H1 (cell line): ENCODE results near the gene LIMS1. TPM values are rescaled to one million over a fixed set of nuclear protein-coding genes. Genes with fewer than 3 reads are reported as not detected.
"Not testable (repeated sequence)": the region's sequence is repeated elsewhere in the genome, so short reads cannot be mapped to it uniquely, and the experiment has no call there.

Experiments
- CTCF ChIA-PET: fragments of 300-600 bp; sonication (Branson Sonifier 250); formaldehyde crosslinking; loops from one replicate; lab custom pipeline; 2021; ENCODE audit not compliant: partially characterized antibody; lab: Charles Lee
- POLR2A ChIA-PET: fragments of 300-600 bp; sonication (Branson Sonifier 250); formaldehyde crosslinking; loops from one replicate; lab custom pipeline; 2021; ENCODE audit warnings: inconsistent platforms; ENCODE audit not compliant: partially characterized antibody; lab: Charles Lee
- DNase-seq, 2 experiments: peaks; one replicate each; pipeline versions ENCODE4 v3.0.0 to v3.0.0-alpha.2; 2010 to 2022; ENCODE audit warnings: low spot score in 2 of 2, low read depth in 1 of 2, mixed read lengths in 1 of 2
- FAIRE-seq: peaks from 2 replicates; lab custom pipeline; 2011; peaks lifted over from hg19 to GRCh38; lab: Jason Lieb, UNC
- H2AFZ ChIP-seq: 2 replicates; pipeline ENCODE4 v1.8.1; 2012; ENCODE audit warnings: low read length, inconsistent platforms
- H2AK5ac ChIP-seq: 2 replicates; pipeline ENCODE4 v1.6.1; 2013; ENCODE audit warnings: low read depth, low read length
- H2BK120ac ChIP-seq: replicated peaks from 2 replicates; pipeline ENCODE3; 2013; ENCODE audit warnings: low read depth, low read length, inconsistent platforms
- H2BK12ac ChIP-seq: 2 replicates; pipeline ENCODE4 v1.6.1; 2013; ENCODE audit warnings: low read depth, low read length
- H2BK15ac ChIP-seq: 2 replicates; pipeline ENCODE4 v1.6.1; 2013; ENCODE audit warnings: low read length
- H2BK20ac ChIP-seq: 2 replicates; pipeline ENCODE4 v1.6.1; 2013; ENCODE audit warnings: low read length
- H2BK5ac ChIP-seq: 2 replicates; pipeline ENCODE4 v1.6.1; 2013; ENCODE audit warnings: low read depth, low read length
- H3K14ac ChIP-seq: 2 replicates; pipeline ENCODE4 v1.6.1; 2013; ENCODE audit warnings: inconsistent platforms; ENCODE audit not compliant: insufficient read length
- H3K18ac ChIP-seq: 2 replicates; pipeline ENCODE4 v1.6.1; 2013; ENCODE audit warnings: low read length; ENCODE audit errors: extremely low read depth
- H3K23ac ChIP-seq: 2 replicates; pipeline ENCODE4 v1.6.1; 2013; ENCODE audit warnings: inconsistent platforms; ENCODE audit not compliant: insufficient read length
- H3K23me2 ChIP-seq: 2 replicates; pipeline ENCODE4 v1.6.1; 2013; ENCODE audit warnings: low read depth, low read length
- H3K27ac ChIP-seq: 2 replicates; pipeline ENCODE4 v1.6.1; 2011; ENCODE audit warnings: low read depth, low read length, inconsistent platforms
- H3K27me3 ChIP-seq, 4 experiments: replicated peaks in 1 of 4; 1 replicate in 1 of 4; 2 replicates in 3 of 4; pipeline versions ENCODE4 v1.6.1 to v1.8.1; 2011 to 2013; ENCODE audit warnings: low read length in 3 of 4, mild to moderate bottlenecking in 3 of 4, inconsistent platforms in 2 of 4, mixed read lengths in 2 of 4, moderate library complexity in 1 of 4; ENCODE audit not compliant: control insufficient read depth in 3 of 4, insufficient read depth in 3 of 4; ENCODE audit errors: extremely low read depth in 1 of 4
- H3K36me3 ChIP-seq, 4 experiments: 2 replicates each; pipeline versions ENCODE4 v1.6.1 to v1.8.1; 2011 to 2013; ENCODE audit warnings: mild to moderate bottlenecking in 4 of 4, low read length in 3 of 4, moderate library complexity in 2 of 4, control low read depth in 1 of 4, inconsistent platforms in 1 of 4; ENCODE audit not compliant: insufficient read depth in 4 of 4, control insufficient read depth in 2 of 4
- H3K4ac ChIP-seq: replicated peaks from 2 replicates; pipeline ENCODE3; 2013; ENCODE audit warnings: low read length, low read depth, mixed read lengths, inconsistent platforms; ENCODE audit not compliant: insufficient read length
- H3K4me1 ChIP-seq, 4 experiments: replicated peaks in 1 of 4; 1 replicate in 1 of 4; 2 replicates in 3 of 4; pipeline versions ENCODE4 v1.6.1 to v1.8.1; 2011 to 2013; ENCODE audit warnings: low read length in 3 of 4, inconsistent platforms in 2 of 4, mixed read lengths in 1 of 4; ENCODE audit not compliant: insufficient read depth in 4 of 4, control insufficient read depth in 3 of 4
- H3K4me2 ChIP-seq, 2 experiments: 2 replicates each; pipeline versions ENCODE4 v1.6.1 to v1.8.1; 2011 to 2013; ENCODE audit warnings: low read depth in 2 of 2, low read length in 2 of 2, control low read depth in 1 of 2, inconsistent platforms in 1 of 2, mild to moderate bottlenecking in 1 of 2; ENCODE audit not compliant: insufficient read depth in 1 of 2
- H3K4me3 ChIP-seq, 4 experiments: fragments of 200-600, 300-600 bp in 1 of 4; sonication (generic), shearing (Covaris generic), sonication (Bioruptor Twin) in 1 of 4; 2 replicates each; pipeline versions ENCODE4 v1.5.1 to v1.8.1; 2011 to 2016; ENCODE audit warnings: low read length in 4 of 4, low read depth in 3 of 4, control low read depth in 2 of 4, inconsistent platforms in 2 of 4, mild to moderate bottlenecking in 2 of 4, mixed read lengths in 1 of 4, moderate library complexity in 1 of 4; ENCODE audit not compliant: insufficient read depth in 2 of 4; ENCODE audit errors: extremely low read depth in 1 of 4
- H3K56ac ChIP-seq: replicated peaks from 2 replicates; pipeline ENCODE3; 2013; ENCODE audit warnings: low read depth, mild to moderate bottlenecking, mixed read lengths, low read length, inconsistent platforms; ENCODE audit not compliant: insufficient read length
- H3K79me1 ChIP-seq: 2 replicates; pipeline ENCODE4 v1.6.1; 2013; ENCODE audit warnings: low read depth, low read length, control low read depth
- H3K79me2 ChIP-seq, 2 experiments: 2 replicates each; pipeline versions ENCODE4 v1.6.1 to v1.8.1; 2012 to 2013; ENCODE audit warnings: low read length in 2 of 2, mild to moderate bottlenecking in 2 of 2, inconsistent platforms in 1 of 2; ENCODE audit not compliant: insufficient read depth in 2 of 2, control insufficient read depth in 1 of 2
- H3K9ac ChIP-seq, 4 experiments: replicated peaks in 1 of 4; 1 replicate in 1 of 4; 2 replicates in 3 of 4; pipeline versions ENCODE4 v1.6.1 to v1.8.1; 2011 to 2013; ENCODE audit warnings: low read depth in 3 of 4, low read length in 3 of 4, control low read depth in 2 of 4, mild to moderate bottlenecking in 2 of 4, moderate library complexity in 2 of 4, inconsistent platforms in 1 of 4; ENCODE audit errors: extremely low read depth in 1 of 4
- H3K9me3 ChIP-seq, 2 experiments: 2 replicates each; pipeline versions ENCODE4 v1.6.1 to v1.8.1; 2012 to 2013; ENCODE audit warnings: mild to moderate bottlenecking in 2 of 2, moderate library complexity in 2 of 2, control low read depth in 1 of 2, inconsistent platforms in 1 of 2, low read depth in 1 of 2, low read length in 1 of 2, mixed read lengths in 1 of 2; ENCODE audit not compliant: insufficient read depth in 2 of 2
- H4K20me1 ChIP-seq, 2 experiments: replicated peaks in 1 of 2; 2 replicates each; pipeline versions ENCODE3 to v1.8.1; 2011 to 2013; ENCODE audit warnings: inconsistent platforms in 2 of 2, low read length in 2 of 2, mild to moderate bottlenecking in 1 of 2; ENCODE audit not compliant: insufficient read depth in 2 of 2, control insufficient read depth in 1 of 2
- H4K5ac ChIP-seq: 2 replicates; pipeline ENCODE4 v1.6.1; 2013; ENCODE audit warnings: low read length, low read depth, mixed read lengths, inconsistent platforms; ENCODE audit not compliant: insufficient read length
- H4K8ac ChIP-seq: 2 replicates; pipeline ENCODE4 v1.8.0; 2013; ENCODE audit warnings: mild to moderate bottlenecking, moderate library complexity, low read length, inconsistent platforms; ENCODE audit not compliant: insufficient read depth; ENCODE audit errors: extremely low read depth
- H4K91ac ChIP-seq: replicated peaks from 2 replicates; pipeline ENCODE3; 2013; ENCODE audit warnings: low read length, mixed read lengths, inconsistent platforms; ENCODE audit not compliant: insufficient read length
- WGBS, 2 experiments: shearing (Covaris generic) in 1 of 2; methylation state at CpG; one replicate each; pipeline versions ENCODE4 v1.1.6 to v1.1.7; 2013 to 2015; ENCODE audit warnings: low lambda C conversion rate in 2 of 2, mixed read lengths in 2 of 2, inconsistent platforms in 1 of 2, low coverage in 1 of 2, missing lambda C conversion rate in 1 of 2; ENCODE audit not compliant: insufficient replicate concordance in 2 of 2, insufficient coverage in 1 of 2, insufficient read length in 1 of 2; ENCODE audit errors: extremely low coverage in 1 of 2, missing lambda C conversion rate in 1 of 2; 5-methylcytosine and 5-hydroxymethylcytosine counted together
- polyA plus RNA-seq, 7 experiments: library from polyadenylated mRNA; depleted of rRNA in 3 of 7; stranded (reverse) in 5 of 7; unstranded in 2 of 7; fragments of >200 nt in 5 of 7; fragments of 200-250 nt in 2 of 7; gene quantifications; 1 replicate in 5 of 7; 2 replicates in 1 of 7; 4 replicates in 1 of 7; pipeline versions ENCODE4 v1.2.1 to v1.2.3, GENCODE V29; 2011 to 2013; ENCODE audit warnings: missing spikeins in 2 of 7, mixed read lengths in 2 of 7
- total RNA-seq: library from RNA; stranded (reverse); fragmentation: NEBNext Ultra II Directional; extraction: Animal tissue kit (Norgen Biotek cat#: 25700); gene quantifications from 2 replicates; pipeline ENCODE4 v1.2.1, GENCODE V29; 2021

LIMS1 gene
- total and polyA plus RNA-seq, 2 of the 8 experiments (the other 6 are each of a cell fraction or from before 2014, with no cell fraction given), result 24.1 to 36.7 TPM

DNA sequence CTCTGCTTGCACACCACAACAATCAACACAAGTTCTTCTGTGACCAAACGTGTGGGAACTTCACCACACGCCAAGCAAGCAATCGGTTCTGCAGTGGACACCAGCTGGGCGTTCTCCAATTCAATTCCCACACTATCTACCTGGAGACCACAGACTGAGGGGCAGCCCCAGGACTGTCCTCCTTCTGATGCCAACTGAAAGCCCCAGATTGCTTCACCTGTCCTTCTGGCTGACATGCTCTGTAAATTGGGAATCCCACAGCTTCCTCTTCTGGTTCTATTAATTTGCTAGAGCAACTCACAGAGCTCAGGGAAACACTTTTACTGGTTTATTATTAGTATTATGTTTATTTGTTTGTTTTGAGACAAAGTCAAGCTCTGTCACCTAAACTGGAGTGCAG, 131.7 kb downstream of the LIMS1 start:
- H2AK5ac ChIP-seq, H2BK15ac ChIP-seq, H3K18ac ChIP-seq, H3K4me2 ChIP-seq, H4K20me1 ChIP-seq, FAIRE-seq, H3K4ac ChIP-seq, H3K23me2 ChIP-seq, H2BK12ac ChIP-seq, H3K27me3 ChIP-seq, H3K79me1 ChIP-seq, H3K79me2 ChIP-seq, H2BK120ac ChIP-seq, H3K56ac ChIP-seq, H3K4me1 ChIP-seq, H3K9ac ChIP-seq, H4K5ac ChIP-seq, POLR2A ChIA-PET, H3K36me3 ChIP-seq, H3K27ac ChIP-seq, H2BK20ac ChIP-seq, DNase-seq, H3K23ac ChIP-seq, H3K14ac ChIP-seq, H3K9me3 ChIP-seq, H4K8ac ChIP-seq, H2AFZ ChIP-seq, H4K91ac ChIP-seq, H2BK5ac ChIP-seq, H3K4me3 ChIP-seq, CTCF ChIA-PET: not testable (repeated sequence)
- WGBS, 2 experiments, result 100% methylated on average over 1 of the region's 4 CpGs; no CpG with 5 or more reads in 1 of the 2 experiments

DNA sequence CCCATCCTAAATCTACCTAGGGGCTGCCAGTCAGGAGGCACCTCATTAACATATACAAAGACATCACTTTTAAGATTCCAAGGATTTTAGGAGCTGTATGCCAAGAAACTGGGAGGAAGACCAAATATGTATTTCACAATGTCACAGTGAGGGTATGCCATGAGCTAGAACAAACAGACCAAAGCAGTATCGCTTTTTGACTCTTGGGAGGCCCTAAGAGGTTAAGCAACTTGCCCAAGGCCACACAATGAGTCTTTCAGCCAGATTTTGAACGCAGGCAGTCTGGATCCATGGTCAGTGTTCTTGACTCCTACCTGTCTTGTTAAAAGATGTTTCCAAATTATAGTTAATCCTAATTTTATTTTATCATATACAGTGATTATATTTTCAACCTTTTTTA, 132.9 kb downstream of the LIMS1 start:
- H3K79me2 ChIP-seq, H2BK12ac ChIP-seq, H4K91ac ChIP-seq, H3K23ac ChIP-seq, H4K20me1 ChIP-seq, H3K79me1 ChIP-seq, H3K4me2 ChIP-seq, H3K27ac ChIP-seq, H2BK15ac ChIP-seq, H3K23me2 ChIP-seq, FAIRE-seq, H3K4me3 ChIP-seq, H3K9me3 ChIP-seq, POLR2A ChIA-PET, H3K27me3 ChIP-seq, H3K36me3 ChIP-seq, H2AK5ac ChIP-seq, H3K4ac ChIP-seq, H4K8ac ChIP-seq, H2BK20ac ChIP-seq, H3K4me1 ChIP-seq, H2AFZ ChIP-seq, H3K9ac ChIP-seq, H3K56ac ChIP-seq, H4K5ac ChIP-seq, H2BK5ac ChIP-seq, H2BK120ac ChIP-seq, DNase-seq, H3K18ac ChIP-seq, H3K14ac ChIP-seq: not testable (repeated sequence)
- 89% methylated on average over 2 of the region's 2 CpGs; no CpG with 5 or more reads in 1 of the 2 experiments for WGBS, 2 experiments
- CTCF ChIA-PET, result interaction anchor here (0.6 kb wide), 2 partner anchors 16 to 498 kb away, joined by 3 read pairs; no protein-coding TSS in a partner anchor
